Epithelial cell of prostate (primary cell): ENCODE results near the gene RNF227.

ENCODE experiments used
- DNase-seq: peaks from one replicate; pipeline ENCODE4 v3.0.0-alpha.2; 2011; ENCODE audit warnings: low read depth, low spot score
- H3K27ac ChIP-seq: fragments of 450-650 bp; 2 replicates; pipeline ENCODE4 v1.5.1; 2017; ENCODE audit warnings: mild to moderate bottlenecking

RNF227 gene

GRCh38 chr17:7930841-7931631 lies 14.9 kb upstream of the RNF227 start:
- H3K27ac ChIP-seq = peak overlapping the region; percentile 43
- no peak for DNase-seq

DNA sequence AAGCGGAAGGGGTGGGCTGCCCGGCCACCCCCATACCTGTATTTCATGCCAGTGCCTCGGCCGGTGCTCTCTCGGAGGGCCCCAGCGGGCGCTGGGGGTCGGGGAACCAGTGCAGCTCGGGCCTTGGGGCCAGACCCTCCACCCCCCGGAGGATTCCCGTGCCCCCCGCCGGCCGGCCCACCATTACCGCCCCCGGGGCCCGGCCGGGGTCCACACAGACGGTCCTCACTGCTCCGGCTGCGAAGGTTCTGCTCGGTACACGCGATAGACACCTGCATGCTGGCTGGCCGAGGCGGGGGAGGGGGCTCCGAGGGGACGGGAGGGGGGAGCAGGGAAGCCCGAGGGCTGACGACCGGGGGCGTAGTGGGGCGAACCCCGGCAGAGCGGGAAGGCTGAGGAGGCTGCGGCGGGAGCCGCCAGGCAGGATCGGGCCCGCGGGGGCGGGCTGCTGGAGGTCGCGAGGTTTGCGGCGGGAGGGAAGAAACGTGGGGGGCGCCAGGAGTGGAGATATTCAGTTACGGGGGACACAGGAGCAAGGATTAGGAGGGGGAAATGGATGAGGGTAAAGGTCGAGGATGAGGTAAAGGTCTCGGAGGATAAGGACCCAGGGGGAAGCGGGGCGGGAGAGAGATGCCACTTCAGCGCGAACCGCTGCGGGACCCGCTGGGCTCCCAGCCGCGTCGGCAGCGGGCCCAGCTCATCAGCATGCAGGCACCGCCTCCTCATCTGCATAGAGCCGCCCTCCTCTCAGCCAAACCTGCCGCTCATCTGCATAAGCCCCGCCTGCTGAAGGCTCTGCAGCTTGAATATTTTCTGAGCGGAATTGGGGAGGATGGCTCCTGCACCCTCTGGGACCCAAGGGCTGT lies 13.3 kb upstream of the RNF227 start, which contains the start of gene KCNAB3:
TSS of gene KCNAB3 (minus strand) at position 699 of the 866 bp plus-strand sequence. CDS start at position 278, 421 bp downstream.
- no peak within 1 kb of the TSS for H3K27ac ChIP-seq
- no peak for DNase-seq

- H3K27ac ChIP-seq = no peak overlapping the region
- DNase-seq = no peak
These were observed 11.5 kb upstream of the RNF227 start for GRCh38 chr17:7927596-7927995.

DNA sequence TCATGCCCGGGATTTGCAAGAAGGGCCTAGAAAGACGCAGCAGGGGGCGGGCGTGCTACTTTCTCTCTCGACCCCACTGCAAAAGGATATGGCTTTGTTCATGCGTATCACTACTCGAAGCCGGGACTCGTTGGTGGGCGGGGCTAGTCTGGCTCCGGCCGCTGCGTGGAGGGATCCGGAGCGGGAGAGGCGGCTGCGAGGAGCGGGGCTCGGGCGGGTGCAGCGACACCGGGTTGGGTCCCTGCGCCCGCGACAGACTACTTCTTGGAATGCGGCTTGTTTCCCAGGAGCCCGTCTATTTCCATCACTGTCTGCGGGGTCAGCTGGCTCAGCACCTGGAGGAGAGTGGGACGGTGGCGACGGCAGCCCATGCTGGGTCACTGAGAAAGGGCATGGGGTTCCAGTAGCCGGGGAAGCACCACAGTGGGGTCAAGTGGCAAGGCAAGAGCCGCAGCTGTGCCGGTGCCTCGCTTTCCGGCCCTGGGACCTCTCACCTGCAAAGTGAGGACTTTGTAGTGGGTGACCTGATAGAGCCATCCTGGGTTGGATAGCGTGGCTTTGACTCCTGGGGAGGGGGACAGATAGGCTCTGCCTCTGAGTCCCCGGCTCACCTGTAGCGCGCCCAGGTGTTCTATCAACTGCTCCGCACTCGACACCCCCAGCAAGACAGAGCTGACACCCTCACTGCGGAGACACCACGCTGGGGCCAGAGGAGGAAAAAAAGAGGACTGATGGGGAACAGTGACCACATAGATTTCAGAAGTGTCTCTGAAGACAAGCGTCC lies 6.9 kb upstream of the RNF227 start:
- no peak overlapping the region for H3K27ac ChIP-seq
- no peak for DNase-seq

GRCh38 chr17:7922269-7922844 lies 6.3 kb upstream of the RNF227 start:
- DNase-seq = no peak

DNA sequence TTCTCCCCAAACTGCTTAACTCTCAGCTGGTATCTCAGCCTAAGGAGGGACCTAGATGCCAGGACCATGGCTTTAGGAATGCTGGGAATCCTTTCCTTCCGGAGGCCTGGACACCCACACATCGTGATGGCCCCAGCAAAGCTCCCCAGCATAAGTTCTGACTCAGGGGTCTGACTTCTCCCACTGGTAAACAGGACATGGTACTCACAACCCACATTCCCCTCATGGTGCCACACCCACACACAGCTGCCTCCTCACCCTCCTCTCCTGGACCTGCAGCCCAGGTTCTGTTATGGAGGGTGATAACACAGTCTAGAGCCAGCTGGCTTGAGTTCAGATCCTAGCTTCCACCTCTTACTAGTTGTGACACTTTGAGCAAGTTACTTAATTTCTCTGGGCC lies 719 bp upstream of the RNF227 start:
- no peak for DNase-seq
- peak overlapping the region; percentile 87 for H3K27ac ChIP-seq

More at GRCh38 chr17:7922269-7922844, 6.3 kb upstream of the RNF227 start:
- no peak overlapping the region for H3K27ac ChIP-seq

DNA sequence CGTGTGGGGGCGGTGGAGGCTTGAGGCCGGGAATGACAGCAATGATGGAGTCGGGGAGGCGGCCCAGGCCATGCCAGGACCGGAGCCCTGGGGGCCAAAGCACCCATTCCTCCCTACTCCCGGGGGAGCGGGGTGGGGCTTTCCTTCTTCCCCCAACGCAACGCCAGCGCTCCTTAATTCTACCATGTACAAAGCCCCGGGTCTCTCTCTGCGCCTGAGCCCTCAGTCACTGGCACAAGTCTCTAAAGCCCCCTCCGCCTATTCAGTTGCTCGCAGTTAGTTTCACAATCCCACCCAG lies 245 bp upstream of the RNF227 start:
- peak overlapping the region; percentile 87 for H3K27ac ChIP-seq
- no peak for DNase-seq

- no peak for DNase-seq
- H3K27ac ChIP-seq = peak overlapping the region; percentile 87
These were observed 894 bp downstream of the RNF227 start for GRCh38 chr17:7915179-7915610.

DNA sequence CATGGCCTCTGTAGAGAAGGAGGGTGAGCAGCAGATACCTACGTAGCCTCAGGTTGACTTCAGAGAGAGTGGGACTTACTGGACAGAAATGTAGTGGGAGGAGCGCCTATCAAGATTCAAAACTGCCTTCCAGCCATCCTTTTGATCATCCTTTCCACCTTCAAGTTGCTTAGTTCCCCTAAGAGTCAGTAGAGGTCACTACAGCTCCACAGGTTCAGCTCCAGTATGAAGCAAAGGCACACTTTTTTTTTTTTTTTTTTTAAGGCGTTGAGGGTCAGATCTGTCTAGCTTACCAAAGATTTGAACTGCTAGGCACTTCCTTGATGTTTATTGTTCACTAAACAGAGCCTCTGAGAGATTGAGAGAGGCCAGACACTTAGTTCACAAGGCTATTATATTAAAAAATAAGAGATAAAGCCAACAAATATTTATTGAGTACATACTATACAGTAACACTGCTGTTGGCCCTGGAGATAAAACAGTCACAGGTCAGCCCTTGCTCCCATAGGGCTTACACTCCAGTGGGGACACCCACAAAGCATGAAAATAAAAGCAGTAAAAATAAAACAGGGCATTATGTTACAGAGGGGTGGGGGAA lies 3.1 kb downstream of the RNF227 start:
- no peak overlapping the region for H3K27ac ChIP-seq
- DNase-seq = no peak

DNA sequence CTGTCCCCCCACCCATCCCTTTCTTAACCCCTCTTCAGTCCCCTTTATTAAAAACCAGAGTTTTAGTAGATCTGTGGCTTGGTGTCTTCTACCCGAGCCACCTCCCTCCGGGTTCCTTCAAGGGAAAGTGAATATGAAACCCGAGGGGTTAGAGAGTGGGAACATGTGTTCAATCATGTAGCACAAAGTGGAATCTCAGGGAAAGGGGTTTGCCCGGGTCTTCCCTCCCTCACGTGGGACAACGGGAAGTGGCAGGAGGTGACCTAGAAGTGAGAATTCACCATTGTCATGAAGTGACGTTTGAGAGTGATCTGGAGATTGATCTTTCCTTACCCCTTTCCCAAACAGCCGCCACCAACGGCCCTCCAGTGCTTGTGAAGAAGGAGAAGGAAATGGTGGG lies 5.0 kb downstream of the RNF227 start:
- no peak overlapping the region for H3K27ac ChIP-seq
- no peak for DNase-seq

DNA sequence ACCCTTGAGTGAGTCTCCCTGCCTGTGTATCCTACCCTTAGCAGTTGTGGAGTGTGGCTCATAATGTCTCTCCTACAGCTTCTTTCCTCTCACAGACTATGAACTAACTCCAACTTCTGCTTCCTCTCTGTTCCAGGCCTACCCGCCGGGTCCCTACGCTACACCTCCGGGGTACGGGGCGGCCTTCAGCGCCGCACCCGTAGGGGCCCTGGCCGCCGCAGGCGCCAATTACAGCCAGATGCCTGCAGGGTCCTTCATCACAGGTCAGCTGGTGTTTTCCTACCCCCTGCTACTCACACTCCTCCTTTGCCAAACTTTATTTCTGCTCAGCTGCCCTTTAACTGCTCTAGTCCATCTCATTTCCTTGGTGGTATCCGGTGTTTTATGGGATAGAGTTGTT lies 5.4 kb downstream of the RNF227 start:
- no peak overlapping the region for H3K27ac ChIP-seq
- no peak for DNase-seq

- H3K27ac ChIP-seq = no peak overlapping the region
- DNase-seq = no peak
These were observed 5.8 kb downstream of the RNF227 start for GRCh38 chr17:7910281-7910680.

DNA sequence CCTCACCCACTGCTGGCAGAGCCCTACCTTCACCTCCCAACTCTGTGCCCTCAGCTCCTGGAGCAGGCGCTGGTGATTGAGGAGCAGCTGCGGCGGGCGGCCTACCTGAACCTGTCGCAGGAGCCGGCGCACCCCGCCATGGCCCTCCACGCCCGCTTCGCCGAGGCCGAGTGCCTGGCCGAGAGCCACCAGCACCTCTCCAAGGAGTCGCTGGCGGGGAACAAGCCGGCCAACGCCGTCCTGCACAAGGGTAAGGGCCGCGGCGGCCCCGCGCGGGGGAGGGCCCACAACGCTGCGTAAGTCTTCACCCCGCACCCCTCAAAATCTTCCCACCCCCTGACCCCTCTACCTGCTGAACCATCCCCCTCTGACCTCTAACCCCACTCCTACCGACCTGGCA lies 7.0 kb downstream of the RNF227 start:
- DNase-seq = no peak
- no peak overlapping the region for H3K27ac ChIP-seq

DNA sequence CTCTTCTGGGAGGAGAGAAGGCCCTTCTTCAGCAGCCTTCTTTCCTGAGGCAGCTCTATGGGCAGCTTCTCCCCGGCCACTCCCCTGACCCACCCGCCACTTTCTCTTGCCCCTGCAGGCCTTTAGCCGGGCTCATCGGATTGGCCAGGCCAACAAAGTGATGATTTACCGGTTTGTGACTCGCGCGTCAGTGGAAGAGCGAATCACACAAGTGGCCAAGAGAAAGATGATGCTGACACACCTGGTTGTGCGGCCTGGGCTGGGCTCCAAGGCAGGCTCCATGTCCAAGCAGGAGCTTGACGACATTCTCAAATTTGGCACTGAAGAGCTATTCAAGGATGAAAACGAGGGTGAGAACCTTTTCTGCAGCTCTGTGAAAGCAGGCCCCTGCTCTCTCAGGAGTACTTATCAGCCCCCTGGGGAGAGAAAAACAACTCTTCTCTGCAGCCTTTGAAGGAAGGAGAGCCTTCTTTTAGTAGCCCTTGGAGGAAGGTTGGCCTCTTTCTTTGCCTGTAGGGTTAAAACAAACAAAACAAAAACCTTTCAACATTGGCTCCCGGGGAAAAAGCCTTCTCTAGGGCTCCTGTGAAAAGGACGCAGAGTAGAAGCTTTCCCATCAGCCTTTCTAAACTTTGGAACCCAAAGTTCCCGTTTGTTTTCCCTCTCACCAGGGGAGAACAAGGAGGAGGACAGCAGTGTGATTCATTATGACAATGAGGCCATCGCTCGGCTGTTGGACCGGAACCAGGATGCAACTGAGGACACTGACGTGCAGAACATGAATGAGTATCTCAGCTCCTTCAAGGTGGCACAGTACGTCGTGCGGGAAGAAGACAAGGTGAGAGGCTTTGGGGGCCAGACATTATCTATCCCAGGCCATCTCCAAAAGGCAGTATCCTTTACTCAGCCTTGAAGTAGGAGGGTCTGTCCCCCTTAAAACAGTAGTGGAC lies 12.7 kb downstream of the RNF227 start:
- no peak overlapping the region for H3K27ac ChIP-seq
- DNase-seq = no peak

DNA sequence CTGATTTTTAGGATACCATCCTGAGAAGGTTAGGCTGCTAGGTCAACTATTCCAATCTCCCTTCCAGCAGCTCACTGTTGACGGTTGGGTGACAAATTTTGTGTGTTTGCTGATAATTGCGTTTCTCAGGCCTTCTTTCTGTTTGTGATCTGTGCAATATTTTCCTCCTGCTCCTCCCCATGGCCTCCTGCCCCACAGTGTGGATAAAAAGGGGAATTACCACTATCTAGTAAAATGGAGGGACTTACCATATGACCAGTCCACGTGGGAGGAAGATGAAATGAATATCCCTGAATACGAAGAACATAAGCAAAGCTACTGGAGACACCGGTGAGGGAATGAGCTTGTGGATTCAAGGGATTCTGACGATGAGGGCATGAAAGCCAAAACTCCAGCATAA lies 18.3 kb downstream of the RNF227 start:
- no peak overlapping the region for H3K27ac ChIP-seq
- DNase-seq = no peak

- no peak for DNase-seq
- no peak overlapping the region for H3K27ac ChIP-seq
These were observed 19.0 kb downstream of the RNF227 start for GRCh38 chr17:7897090-7897489.

DNA sequence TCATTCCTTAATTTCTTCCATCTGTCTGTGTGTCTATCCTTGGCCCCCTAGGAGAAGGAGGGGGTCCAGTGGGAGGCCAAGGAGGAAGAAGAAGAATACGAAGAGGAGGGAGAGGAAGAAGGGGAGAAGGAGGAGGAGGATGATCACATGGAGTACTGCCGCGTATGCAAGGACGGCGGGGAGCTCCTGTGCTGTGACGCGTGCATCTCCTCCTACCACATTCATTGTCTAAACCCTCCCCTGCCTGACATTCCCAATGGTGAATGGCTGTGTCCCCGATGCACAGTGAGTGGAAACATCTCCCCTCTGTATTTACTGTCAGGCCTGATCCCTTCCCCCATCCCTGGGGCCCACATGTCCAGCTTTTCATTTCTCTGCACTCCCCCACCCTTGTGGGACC lies 21.2 kb downstream of the RNF227 start:
- no peak for DNase-seq
- no peak overlapping the region for H3K27ac ChIP-seq

DNA sequence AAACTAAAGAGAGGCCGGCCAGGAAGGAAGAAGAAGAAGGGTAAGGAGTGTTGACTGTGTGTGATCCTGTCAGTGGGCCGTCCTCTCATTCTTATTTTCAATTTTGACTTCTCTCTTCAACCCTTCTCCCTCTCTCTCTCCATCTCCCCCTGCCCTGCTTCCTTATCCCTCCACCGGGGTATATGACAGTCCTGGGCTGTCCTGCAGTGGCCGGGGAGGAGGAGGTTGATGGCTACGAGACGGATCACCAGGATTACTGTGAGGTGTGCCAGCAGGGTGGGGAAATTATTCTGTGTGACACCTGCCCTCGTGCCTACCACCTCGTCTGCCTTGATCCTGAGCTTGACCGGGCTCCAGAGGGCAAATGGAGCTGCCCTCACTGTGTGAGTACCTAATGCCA lies 21.9 kb downstream of the RNF227 start:
- DNase-seq = no peak
- no peak overlapping the region for H3K27ac ChIP-seq
